CD14-positive monocyte (primary cell): ENCODE data around the gene ATAD3A. TPM values are rescaled to one million over a fixed set of nuclear protein-coding genes. Genes with fewer than 3 reads are reported as not detected.
"Not testable (repeated sequence)": the region's sequence is repeated elsewhere in the genome, so short reads cannot be mapped to it uniquely, and the experiment has no call there.

Experiments used
- DNase-seq, 3 donors: peaks; one replicate each; pipeline ENCODE4 v3.0.0-alpha.2; 2011 to 2022
- H2AFZ ChIP-seq: 2 replicates; pipeline ENCODE4 v1.6.0; 2012; ENCODE audit warnings: mild to moderate bottlenecking, low read depth, low read length, inconsistent platforms; ENCODE audit not compliant: insufficient read depth, poor library complexity, severe bottlenecking
- H3K27ac ChIP-seq, 2 donors: 1 replicate in 1 of 2; 2 replicates in 1 of 2; pipeline ENCODE4 v1.5.1; 2012 to 2013; ENCODE audit warnings: low read length in 2 of 2, control low read depth in 1 of 2, inconsistent platforms in 1 of 2, low read depth in 1 of 2, mild to moderate bottlenecking in 1 of 2
- H3K27me3 ChIP-seq, 2 donors: one replicate each; pipeline versions ENCODE4 v1.6.0 to v1.6.1; 2011 to 2013; ENCODE audit warnings: low read length in 2 of 2; ENCODE audit not compliant: control insufficient read depth in 2 of 2, insufficient read depth in 2 of 2
- H3K36me3 ChIP-seq, 2 donors: replicated peaks in 1 of 2; 1 replicate in 1 of 2; 2 replicates in 1 of 2; pipeline versions ENCODE4 v1.5.1 to v1.6.1; 2012 to 2013; ENCODE audit warnings: low read length in 2 of 2, control low read depth in 1 of 2, inconsistent platforms in 1 of 2, mild to moderate bottlenecking in 1 of 2; ENCODE audit not compliant: insufficient read depth in 2 of 2, control insufficient read depth in 1 of 2
- H3K4me1 ChIP-seq, 2 donors: 1 replicate in 1 of 2; 2 replicates in 1 of 2; pipeline versions ENCODE4 v1.5.1 to v1.6.1; 2012 to 2013; ENCODE audit warnings: low read length in 2 of 2, control low read depth in 1 of 2, inconsistent platforms in 1 of 2, mild to moderate bottlenecking in 1 of 2, moderate library complexity in 1 of 2; ENCODE audit not compliant: insufficient read depth in 2 of 2, control insufficient read depth in 1 of 2
- H3K4me2 ChIP-seq: replicated peaks from 2 replicates; pipeline ENCODE3; 2012; ENCODE audit warnings: low read length, moderate library complexity, mild to moderate bottlenecking; ENCODE audit not compliant: poor library complexity, severe bottlenecking; ENCODE audit errors: extremely low read depth
- H3K4me3 ChIP-seq, 3 experiments: fragments of 200-600 bp in 1 of 3; sonication (generic) in 1 of 3; replicated peaks in 1 of 3; 1 replicate in 2 of 3; 2 replicates in 1 of 3; pipeline ENCODE4 v1.5.1; 2011 to 2013; ENCODE audit warnings: low read length in 3 of 3, mild to moderate bottlenecking in 3 of 3, control low read depth in 2 of 3, low read depth in 2 of 3, inconsistent platforms in 1 of 3, moderate library complexity in 1 of 3
- H3K79me2 ChIP-seq: 2 replicates; pipeline ENCODE4 v1.6.0; 2012; ENCODE audit warnings: mild to moderate bottlenecking, control low read depth, inconsistent platforms, low read length, moderate library complexity; ENCODE audit not compliant: insufficient read depth
- H3K9ac ChIP-seq: 2 replicates; pipeline ENCODE4 v1.6.0; 2017; ENCODE audit warnings: low read length, mild to moderate bottlenecking; ENCODE audit not compliant: insufficient read depth, poor library complexity, severe bottlenecking
- H3K9me3 ChIP-seq, 2 donors: replicated peaks in 1 of 2; 1 replicate in 1 of 2; 2 replicates in 1 of 2; pipeline versions ENCODE4 v1.5.1 to v1.6.1; 2012 to 2013; ENCODE audit warnings: low read length in 2 of 2, control low read depth in 1 of 2; ENCODE audit not compliant: control insufficient read depth in 1 of 2, insufficient read depth in 1 of 2
- H4K20me1 ChIP-seq: 2 replicates; pipeline ENCODE4 v1.6.0; 2012; ENCODE audit warnings: mild to moderate bottlenecking, low read length, control low read depth, moderate library complexity; ENCODE audit not compliant: insufficient read depth
- H3K27ac Mint-ChIP-seq, 7 donors: one replicate each; pipeline ENCODE4 v1.8.0; 2020; ENCODE audit warnings: mild to moderate bottlenecking in 7 of 7, mixed read lengths in 7 of 7, moderate library complexity in 6 of 7, inconsistent platforms in 2 of 7
- H3K27me3 Mint-ChIP-seq, 3 donors: one replicate each; pipeline ENCODE4 v1.8.0; 2021 to 2022; ENCODE audit warnings: low read depth in 3 of 3, mild to moderate bottlenecking in 3 of 3, mixed read lengths in 3 of 3, moderate library complexity in 3 of 3, inconsistent platforms in 1 of 3
- H3K36me3 Mint-ChIP-seq, 2 donors: one replicate each; pipeline ENCODE4 v1.8.0; 2020; ENCODE audit warnings: mixed read lengths in 2 of 2, inconsistent platforms in 1 of 2, mild to moderate bottlenecking in 1 of 2
- H3K4me1 Mint-ChIP-seq: one replicate; pipeline ENCODE4 v1.8.0; 2020; ENCODE audit warnings: mild to moderate bottlenecking, mixed read lengths
- H3K4me3 Mint-ChIP-seq, 2 donors: one replicate each; pipeline ENCODE4 v1.8.0; 2020; ENCODE audit warnings: mild to moderate bottlenecking in 2 of 2, mixed read lengths in 2 of 2, moderate library complexity in 1 of 2
- H3K9me3 Mint-ChIP-seq, 7 donors: one replicate each; pipeline ENCODE4 v1.8.0; 2020 to 2022; ENCODE audit warnings: mixed read lengths in 7 of 7, mild to moderate bottlenecking in 6 of 7, moderate library complexity in 6 of 7, inconsistent platforms in 2 of 7
- CTCF ChIP-seq: fragments of 200-600 bp; IDR thresholded peaks from one replicate; pipeline ENCODE4 v1.8.0; 2022; ENCODE audit warnings: antibody characterized with exemption, mild to moderate bottlenecking
- WGBS: methylation state at CpG from one replicate; pipeline ENCODE4 v1.1.5; 2013; ENCODE audit warnings: missing lambda C conversion rate; ENCODE audit not compliant: insufficient coverage; 5-methylcytosine and 5-hydroxymethylcytosine counted together
- intact Hi-C, 2 donors: fragments of 100-400 bp; cut with micrococcal nuclease; formaldehyde crosslinking; loops; one replicate each; pipeline versions ENCODE4 v1.15.0 to v1.15.1; 2023
- polyA plus RNA-seq, 3 donors: library from polyadenylated mRNA; depleted of rRNA in 1 of 3; unstranded in 2 of 3; stranded (reverse) in 1 of 3; fragments of 300-500 nt in 2 of 3; fragments of >200 nt in 1 of 3; fragmentation: Illumina TruSeq in 2 of 3; gene quantifications; 1 replicate in 2 of 3; 2 replicates in 1 of 3; pipeline ENCODE4 v1.2.3, GENCODE V29; 2012 to 2021

Gene ATAD3A
- polyA plus RNA-seq, 3 donors: 4.1 to 14.0 (median 6.4) TPM

- Histone ChIP-seq H3K36me3 (peaks cover 43 to 72% of the 10 kb centered on the region in 2 donors), H3K4me1 (no peaks in the 10 kb centered on the region), H3K27me3 (no peaks in the 10 kb centered on the region), H3K9ac (no peak overlapping the region), H3K4me2 (no peak overlapping the region), H2AFZ (no peak overlapping the region), H4K20me1 (no peaks in the 10 kb centered on the region), H3K27ac (no peak overlapping the region), H3K4me3 (no peak overlapping the region), H3K79me2 (no peaks in the 10 kb centered on the region), H3K9me3 (peaks cover 14 to 36% of the 10 kb centered on the region in 2 donors)
- 98% methylated on average over 15 of the region's 25 CpGs for WGBS
- Mint-ChIP-seq H3K36me3 (peaks cover 51 to 86% of the 10 kb centered on the region in 2 donors), H3K9me3 (peaks cover 25 to 36% (median 28%) of the 10 kb centered on the region in 7 donors), H3K27me3 (peaks cover 0 to 4% (median 0%) of the 10 kb centered on the region in 3 donors), H3K27ac (peak overlapping the region in 1 of 7 donors; percentile 30), H3K4me3 (no peak overlapping the region), H3K4me1 (no peaks in the 10 kb centered on the region)
- DNase-seq: no peak
- no peak for TF ChIP-seq CTCF
- intact Hi-C loops: no loop called here
Observed at GRCh38 chr1:1490633-1491230, 21.2 kb upstream of the ATAD3A start.

GRCh38 chr1:1491601-1492000, 20.4 kb upstream of the ATAD3A start:
- Histone ChIP-seq H3K4me1 (no peaks in the 10 kb centered on the region), H4K20me1 (no peaks in the 10 kb centered on the region), H3K27ac (no peak overlapping the region), H3K4me2 (no peak overlapping the region), H2AFZ (no peak overlapping the region), H3K4me3 (no peak overlapping the region), H3K36me3 (peaks cover 40 to 72% of the 10 kb centered on the region in 2 donors), H3K9me3 (peaks cover 14 to 36% of the 10 kb centered on the region in 2 donors), H3K79me2 (no peaks in the 10 kb centered on the region), H3K27me3 (no peaks in the 10 kb centered on the region), H3K9ac (no peak overlapping the region)
- H3K4me1 Mint-ChIP-seq: no peaks in the 10 kb centered on the region
- peaks cover 0 to 4% (median 0%) of the 10 kb centered on the region in 3 donors for H3K27me3 Mint-ChIP-seq
- peaks cover 25 to 36% (median 28%) of the 10 kb centered on the region in 7 donors for H3K9me3 Mint-ChIP-seq
- H3K27ac Mint-ChIP-seq: no peak overlapping the region
- TF ChIP-seq CTCF: no peak
- no peak overlapping the region for H3K4me3 Mint-ChIP-seq
- no peak for DNase-seq
- intact Hi-C loops: no loop called here
- peaks cover 51 to 85% of the 10 kb centered on the region in 2 donors for H3K36me3 Mint-ChIP-seq
- 94% methylated on average over 10 of the region's 10 CpGs for WGBS

GRCh38 chr1:1494311-1494710, 17.7 kb upstream of the ATAD3A start:
- H3K79me2 ChIP-seq, H3K27me3 ChIP-seq, H3K27me3 Mint-ChIP-seq, H3K4me1 ChIP-seq, H3K27ac ChIP-seq, intact Hi-C loops, H4K20me1 ChIP-seq, H3K4me3 ChIP-seq, H3K4me2 ChIP-seq, H3K4me3 Mint-ChIP-seq, DNase-seq, H3K27ac Mint-ChIP-seq, H2AFZ ChIP-seq, H3K4me1 Mint-ChIP-seq, H3K9ac ChIP-seq: not testable (repeated sequence)
- H3K36me3 Mint-ChIP-seq: peaks cover 34 to 62% of the 10 kb centered on the region in 2 donors
- 99% methylated on average over 14 of the region's 22 CpGs for WGBS
- Histone ChIP-seq H3K9me3 (peaks cover 14 to 36% of the 10 kb centered on the region in 2 donors), H3K36me3 (peaks cover 31 to 52% of the 10 kb centered on the region in 2 donors)
- peaks cover 25 to 33% (median 28%) of the 10 kb centered on the region in 7 donors for H3K9me3 Mint-ChIP-seq
